ENCODE data around the gene OTOG.

Gene OTOG

DNA sequence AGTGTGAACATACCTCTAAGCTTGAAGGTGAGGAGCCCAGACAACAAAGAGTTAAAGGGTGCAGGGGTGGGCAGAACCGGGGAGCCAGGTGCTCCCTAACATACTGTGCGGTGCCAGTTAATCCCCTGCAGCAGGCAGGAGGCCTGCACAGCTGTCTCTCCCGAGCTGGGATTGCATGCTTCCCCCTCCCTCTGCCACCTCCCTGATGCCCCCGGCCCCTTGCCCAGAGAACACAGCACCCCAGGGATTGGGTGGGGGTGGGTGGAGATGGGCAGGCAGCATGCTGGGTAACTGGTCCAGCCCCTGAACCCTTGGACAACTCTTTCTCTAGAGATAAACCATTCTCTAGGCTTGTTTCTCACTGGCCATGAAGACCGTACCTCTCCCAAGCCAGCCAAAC, 104.6 kb downstream of the OTOG start:
- Histone ChIP-seq H3K4me2 (ENCODE audit: low read depth, low read length, poor library complexity, severe bottlenecking) (no peak overlapping the region), H3K79me2 (ENCODE audit: insufficient read depth, low read length) (no peaks in the 10 kb centered on the region), H3K4me1 (ENCODE audit: insufficient read depth, low read length, poor library complexity, severe bottlenecking) (no peaks in the 10 kb centered on the region), H3K27me3 (ENCODE audit: insufficient read depth, low read length, poor library complexity, severe bottlenecking) (no peaks in the 10 kb centered on the region), H4K20me1 (ENCODE audit: insufficient read depth, low read length, poor library complexity, severe bottlenecking) (no peaks in the 10 kb centered on the region), H3F3A (ENCODE audit: low read depth) (no peaks in the 10 kb centered on the region), H3K36me3 (ENCODE audit: insufficient read depth, low read length) (no peaks in the 10 kb centered on the region), H3K4me3 (ENCODE audit: low read length, poor library complexity, severe bottlenecking) (no peak overlapping the region), H2AFZ (ENCODE audit: low read length) (no peak overlapping the region), H3K9me2 (replicated peaks; ENCODE audit: low read depth, low read length) (no peaks in the 10 kb centered on the region), H3K9me3 (ENCODE audit: insufficient read depth, low read depth, low read length) (0 out of 2 replicates have a peak, but pooled peaks cover 3% of the 10 kb centered on the region), H3K9ac (ENCODE audit: low read depth, low read length, poor library complexity, severe bottlenecking) (no peak overlapping the region)
- TF ChIP-seq, protein P1, sequence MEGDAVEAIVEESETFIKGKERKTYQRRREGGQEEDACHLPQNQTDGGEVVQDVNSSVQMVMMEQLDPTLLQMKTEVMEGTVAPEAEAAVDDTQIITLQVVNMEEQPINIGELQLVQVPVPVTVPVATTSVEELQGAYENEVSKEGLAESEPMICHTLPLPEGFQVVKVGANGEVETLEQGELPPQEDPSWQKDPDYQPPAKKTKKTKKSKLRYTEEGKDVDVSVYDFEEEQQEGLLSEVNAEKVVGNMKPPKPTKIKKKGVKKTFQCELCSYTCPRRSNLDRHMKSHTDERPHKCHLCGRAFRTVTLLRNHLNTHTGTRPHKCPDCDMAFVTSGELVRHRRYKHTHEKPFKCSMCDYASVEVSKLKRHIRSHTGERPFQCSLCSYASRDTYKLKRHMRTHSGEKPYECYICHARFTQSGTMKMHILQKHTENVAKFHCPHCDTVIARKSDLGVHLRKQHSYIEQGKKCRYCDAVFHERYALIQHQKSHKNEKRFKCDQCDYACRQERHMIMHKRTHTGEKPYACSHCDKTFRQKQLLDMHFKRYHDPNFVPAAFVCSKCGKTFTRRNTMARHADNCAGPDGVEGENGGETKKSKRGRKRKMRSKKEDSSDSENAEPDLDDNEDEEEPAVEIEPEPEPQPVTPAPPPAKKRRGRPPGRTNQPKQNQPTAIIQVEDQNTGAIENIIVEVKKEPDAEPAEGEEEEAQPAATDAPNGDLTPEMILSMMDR (conservative IDR thresholded peaks at IDR 0.05; ENCODE audit: low read length): no peak
- no peak for TF ChIP-seq EZH2phosphoT487 (IDR thresholded peaks at IDR 0.05; ENCODE audit: borderline replicate concordance)

DNA sequence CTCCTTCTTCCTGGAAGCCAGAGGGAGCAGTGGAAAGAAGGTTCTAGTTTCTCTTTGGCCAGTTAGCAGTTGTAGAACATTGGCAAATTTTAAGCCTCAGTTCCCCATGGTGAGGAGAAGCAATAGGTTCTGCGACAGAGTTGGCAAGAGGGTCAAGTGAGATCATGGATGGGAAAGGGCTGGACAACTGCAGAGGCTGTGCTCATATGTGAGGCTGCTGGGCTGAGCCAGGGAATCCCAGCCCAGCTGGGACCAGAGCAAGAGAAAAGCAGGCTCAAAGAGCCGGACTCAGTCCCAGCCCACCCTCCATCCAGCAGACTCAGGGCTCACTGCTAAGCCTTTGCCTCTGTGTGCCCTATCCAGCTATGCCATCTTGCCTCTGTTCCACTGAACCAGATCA, 105.5 kb downstream of the OTOG start:
- H3K9me2 ChIP-seq (replicated peaks; ENCODE audit: low read depth, low read length): no peaks in the 10 kb centered on the region
- no peaks in the 10 kb centered on the region for H3K27me3 ChIP-seq (ENCODE audit: insufficient read depth, low read length, poor library complexity, severe bottlenecking)
- TF ChIP-seq, protein P1 (conservative IDR thresholded peaks at IDR 0.05; ENCODE audit: low read length): no peak
- no peak for TF ChIP-seq EZH2phosphoT487 (IDR thresholded peaks at IDR 0.05; ENCODE audit: borderline replicate concordance)
- H2AFZ ChIP-seq (ENCODE audit: low read length): no peak overlapping the region
- 0 out of 2 replicates have a peak, but pooled peaks cover 3% of the 10 kb centered on the region for H3K9me3 ChIP-seq (ENCODE audit: insufficient read depth, low read depth, low read length)
- H3K4me2 ChIP-seq (ENCODE audit: low read depth, low read length, poor library complexity, severe bottlenecking): no peak overlapping the region
- no peaks in the 10 kb centered on the region for H3K36me3 ChIP-seq (ENCODE audit: insufficient read depth, low read length)
- H3K9ac ChIP-seq (ENCODE audit: low read depth, low read length, poor library complexity, severe bottlenecking): no peak overlapping the region
- no peaks in the 10 kb centered on the region for H3K4me1 ChIP-seq (ENCODE audit: insufficient read depth, low read length, poor library complexity, severe bottlenecking)
- H4K20me1 ChIP-seq (ENCODE audit: insufficient read depth, low read length, poor library complexity, severe bottlenecking): no peaks in the 10 kb centered on the region
- no peak overlapping the region for H3K4me3 ChIP-seq (ENCODE audit: low read length, poor library complexity, severe bottlenecking)
- no peaks in the 10 kb centered on the region for H3F3A ChIP-seq (ENCODE audit: low read depth)
- no peaks in the 10 kb centered on the region for H3K79me2 ChIP-seq (ENCODE audit: insufficient read depth, low read length)

DNA sequence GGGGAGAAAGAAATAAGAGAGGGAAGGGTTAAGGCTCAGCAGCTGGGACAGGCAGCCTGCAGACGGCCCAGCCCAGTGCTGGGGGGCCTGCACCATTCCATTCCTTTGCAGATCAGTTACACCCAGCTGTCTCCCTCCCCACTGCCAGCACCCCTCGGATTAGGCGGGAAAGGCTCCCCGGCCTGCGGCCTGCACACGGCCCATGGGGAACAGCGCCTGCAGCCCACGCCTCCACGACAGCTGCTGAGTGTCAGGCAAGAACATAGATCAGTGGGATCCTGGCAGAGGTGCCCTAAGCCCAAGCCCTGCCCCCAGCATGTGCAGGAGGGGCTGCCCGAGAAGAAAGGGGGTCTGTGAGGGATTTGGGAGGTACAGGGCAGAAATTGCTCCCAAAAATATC, 106.6 kb downstream of the OTOG start:
- no peak overlapping the region for H3K9ac ChIP-seq (ENCODE audit: low read depth, low read length, poor library complexity, severe bottlenecking)
- TF ChIP-seq, protein P1 (conservative IDR thresholded peaks at IDR 0.05; ENCODE audit: low read length): no peak
- TF ChIP-seq EZH2phosphoT487 (IDR thresholded peaks at IDR 0.05; ENCODE audit: borderline replicate concordance): no peak
- no peak overlapping the region for H3K4me2 ChIP-seq (ENCODE audit: low read depth, low read length, poor library complexity, severe bottlenecking)
- H3K4me1 ChIP-seq (ENCODE audit: insufficient read depth, low read length, poor library complexity, severe bottlenecking): no peaks in the 10 kb centered on the region
- no peaks in the 10 kb centered on the region for H3K27me3 ChIP-seq (ENCODE audit: insufficient read depth, low read length, poor library complexity, severe bottlenecking)
- H3K4me3 ChIP-seq (ENCODE audit: low read length, poor library complexity, severe bottlenecking): no peak overlapping the region
- H3K9me2 ChIP-seq (replicated peaks; ENCODE audit: low read depth, low read length): no peaks in the 10 kb centered on the region
- no peaks in the 10 kb centered on the region for H4K20me1 ChIP-seq (ENCODE audit: insufficient read depth, low read length, poor library complexity, severe bottlenecking)
- H3K79me2 ChIP-seq (ENCODE audit: insufficient read depth, low read length): no peaks in the 10 kb centered on the region
- 0 out of 2 replicates have a peak, but pooled peaks cover 3% of the 10 kb centered on the region for H3K9me3 ChIP-seq (ENCODE audit: insufficient read depth, low read depth, low read length)
- H3K36me3 ChIP-seq (ENCODE audit: insufficient read depth, low read length): no peaks in the 10 kb centered on the region
- no peak overlapping the region for H2AFZ ChIP-seq (ENCODE audit: low read length)
- H3F3A ChIP-seq (ENCODE audit: low read depth): no peaks in the 10 kb centered on the region
